DND-41 (cell line): ENCODE data around the gene SFXN5.

Experiments used
- ATAC-seq: fragments of 200-7000 bp; cut with Tn5 transposase; 3 replicates; pipeline ENCODE4 v1.9.1; 2021; ENCODE audit warnings: low read depth; ENCODE audit not compliant: insufficient read depth
- DNase-seq: peaks from one replicate; pipeline ENCODE4 v3.0.0-alpha.2; 2020
- H2AFZ ChIP-seq: 2 replicates; pipeline ENCODE4 v1.6.0; 2012; ENCODE audit warnings: low read depth, low read length
- H3K27ac ChIP-seq: 2 replicates; pipeline ENCODE4 v1.5.1; 2012; ENCODE audit warnings: low read length, inconsistent platforms
- H3K27me3 ChIP-seq: fragments of 200-600 bp; sonication (generic); 2 replicates; pipeline ENCODE4 v1.6.0; 2012; ENCODE audit warnings: low read length, mild to moderate bottlenecking, inconsistent platforms; ENCODE audit not compliant: insufficient read depth, poor library complexity
- H3K36me3 ChIP-seq: 2 replicates; pipeline ENCODE4 v1.5.1; 2012; ENCODE audit warnings: low read length, inconsistent platforms; ENCODE audit not compliant: insufficient read depth
- H3K4me1 ChIP-seq: 2 replicates; pipeline ENCODE4 v1.5.1; 2012; ENCODE audit warnings: mild to moderate bottlenecking, low read length; ENCODE audit not compliant: insufficient read depth
- H3K4me2 ChIP-seq: 2 replicates; pipeline ENCODE4 v1.6.0; 2012; ENCODE audit warnings: mild to moderate bottlenecking, moderate library complexity, low read length, inconsistent platforms; ENCODE audit not compliant: insufficient read depth
- H3K4me3 ChIP-seq, 2 experiments: fragments of 200-600 bp in 1 of 2; shearing (Covaris generic) in 1 of 2; 2 replicates each; pipeline ENCODE4 v1.5.1; 2012 to 2016; ENCODE audit warnings: inconsistent platforms in 2 of 2, low read length in 2 of 2, mild to moderate bottlenecking in 2 of 2, low read depth in 1 of 2, moderate library complexity in 1 of 2
- H3K79me2 ChIP-seq: 2 replicates; pipeline ENCODE4 v1.6.0; 2012; ENCODE audit warnings: low read length, inconsistent platforms; ENCODE audit not compliant: insufficient read depth
- H3K9ac ChIP-seq: 2 replicates; pipeline ENCODE4 v1.6.0; 2012; ENCODE audit warnings: low read depth, mild to moderate bottlenecking, inconsistent platforms, low read length, moderate library complexity
- H3K9me3 ChIP-seq: 2 replicates; pipeline ENCODE4 v1.5.1; 2012; ENCODE audit warnings: low read length, moderate library complexity, mild to moderate bottlenecking, inconsistent platforms; ENCODE audit not compliant: insufficient read depth, severe bottlenecking
- H4K20me1 ChIP-seq: 2 replicates; pipeline ENCODE4 v1.6.0; 2012; ENCODE audit warnings: low read length; ENCODE audit not compliant: insufficient read depth
- EZH2 ChIP-seq: IDR thresholded peaks from 3 replicates; pipeline ENCODE4 v1.6.1; 2012; ENCODE audit warnings: borderline replicate concordance, low read depth, mild to moderate bottlenecking, moderate library complexity, low read length, inconsistent platforms; ENCODE audit not compliant: severe bottlenecking
- TF ChIP-seq, protein P1 (sequence below): IDR thresholded peaks from 2 replicates; pipeline ENCODE4 v1.5.1; 2012; ENCODE audit warnings: borderline replicate concordance, low read length, moderate library complexity, mild to moderate bottlenecking; ENCODE audit not compliant: poor library complexity, severe bottlenecking; ENCODE audit errors: extremely low read depth

The SFXN5 gene

DNA sequence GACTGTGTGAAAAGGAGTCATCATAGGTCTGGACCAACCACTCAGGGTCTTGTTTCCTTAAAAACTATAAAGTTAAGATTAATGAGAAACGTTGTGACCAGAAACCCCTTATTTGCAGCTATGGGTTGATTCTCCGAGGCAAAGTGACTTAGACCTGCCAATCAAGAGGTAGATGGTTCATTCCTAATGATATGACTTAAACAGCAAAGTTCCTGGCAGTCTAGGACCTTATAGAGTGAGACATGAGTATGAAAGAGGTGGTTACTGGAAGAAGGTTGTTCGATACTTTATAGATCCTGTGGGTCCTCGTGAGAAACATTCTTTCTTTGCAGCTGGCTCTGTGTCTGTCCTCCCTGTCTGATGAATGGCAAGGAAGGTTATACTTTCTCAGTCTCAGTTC lies 8.0 kb downstream of the SFXN5 start:
- no peak overlapping the region for H2AFZ ChIP-seq
- no peaks in the 10 kb centered on the region for H4K20me1 ChIP-seq
- no peak for ATAC-seq
- no peak for DNase-seq
- TF ChIP-seq, protein P1, sequence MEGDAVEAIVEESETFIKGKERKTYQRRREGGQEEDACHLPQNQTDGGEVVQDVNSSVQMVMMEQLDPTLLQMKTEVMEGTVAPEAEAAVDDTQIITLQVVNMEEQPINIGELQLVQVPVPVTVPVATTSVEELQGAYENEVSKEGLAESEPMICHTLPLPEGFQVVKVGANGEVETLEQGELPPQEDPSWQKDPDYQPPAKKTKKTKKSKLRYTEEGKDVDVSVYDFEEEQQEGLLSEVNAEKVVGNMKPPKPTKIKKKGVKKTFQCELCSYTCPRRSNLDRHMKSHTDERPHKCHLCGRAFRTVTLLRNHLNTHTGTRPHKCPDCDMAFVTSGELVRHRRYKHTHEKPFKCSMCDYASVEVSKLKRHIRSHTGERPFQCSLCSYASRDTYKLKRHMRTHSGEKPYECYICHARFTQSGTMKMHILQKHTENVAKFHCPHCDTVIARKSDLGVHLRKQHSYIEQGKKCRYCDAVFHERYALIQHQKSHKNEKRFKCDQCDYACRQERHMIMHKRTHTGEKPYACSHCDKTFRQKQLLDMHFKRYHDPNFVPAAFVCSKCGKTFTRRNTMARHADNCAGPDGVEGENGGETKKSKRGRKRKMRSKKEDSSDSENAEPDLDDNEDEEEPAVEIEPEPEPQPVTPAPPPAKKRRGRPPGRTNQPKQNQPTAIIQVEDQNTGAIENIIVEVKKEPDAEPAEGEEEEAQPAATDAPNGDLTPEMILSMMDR, result no peak
- no peak for TF ChIP-seq EZH2
- no peaks in the 10 kb centered on the region for H3K36me3 ChIP-seq
- peaks cover 14% of the 10 kb centered on the region for H3K79me2 ChIP-seq
- H3K4me2 ChIP-seq, result no peak overlapping the region
- no peak overlapping the region for H3K9ac ChIP-seq
- no peak overlapping the region for H3K4me3 ChIP-seq
- H3K9me3 ChIP-seq, result peaks cover under 1% of the 10 kb centered on the region
- peaks cover under 1% of the 10 kb centered on the region; the same call in 1 of the 2 replicates for H3K4me1 ChIP-seq
- H3K27ac ChIP-seq, result no peak overlapping the region
- H3K27me3 ChIP-seq, result no peaks in the 10 kb centered on the region

DNA sequence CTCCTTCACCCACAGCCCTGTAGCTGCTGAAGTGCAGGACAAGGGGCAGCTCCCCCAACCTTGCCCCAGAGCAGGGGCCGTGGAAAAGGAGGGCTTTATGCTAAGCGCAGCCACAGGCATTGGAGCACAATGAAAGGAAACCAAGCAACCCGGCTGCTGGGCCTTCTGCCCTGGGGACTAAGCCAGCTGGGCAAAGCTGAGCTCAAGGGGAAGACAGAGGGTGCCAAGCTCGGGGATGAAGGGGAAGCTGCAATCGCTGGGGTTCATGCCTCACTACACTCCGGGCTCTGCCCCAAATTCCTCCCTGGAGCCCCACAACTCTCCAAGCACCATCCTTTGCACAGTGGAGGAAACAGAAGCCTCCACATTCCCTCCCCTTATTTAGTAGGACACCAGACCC lies 12.4 kb downstream of the SFXN5 start:
- no peak for DNase-seq
- Histone ChIP-seq H3K27ac (no peak overlapping the region), H3K27me3 (no peaks in the 10 kb centered on the region), H3K9me3 (peaks cover 15% of the 10 kb centered on the region), H3K9ac (no peak overlapping the region), H3K4me2 (no peak overlapping the region), H3K36me3 (peaks cover 19% of the 10 kb centered on the region), H2AFZ (no peak overlapping the region), H3K4me3 (no peak overlapping the region), H3K79me2 (no peaks in the 10 kb centered on the region; the same call in 1 of the 2 replicates), H4K20me1 (no peaks in the 10 kb centered on the region), H3K4me1 (no peaks in the 10 kb centered on the region)
- TF ChIP-seq EZH2, result no peak
- TF ChIP-seq, protein P1, result no peak
- no peak for ATAC-seq

DNA sequence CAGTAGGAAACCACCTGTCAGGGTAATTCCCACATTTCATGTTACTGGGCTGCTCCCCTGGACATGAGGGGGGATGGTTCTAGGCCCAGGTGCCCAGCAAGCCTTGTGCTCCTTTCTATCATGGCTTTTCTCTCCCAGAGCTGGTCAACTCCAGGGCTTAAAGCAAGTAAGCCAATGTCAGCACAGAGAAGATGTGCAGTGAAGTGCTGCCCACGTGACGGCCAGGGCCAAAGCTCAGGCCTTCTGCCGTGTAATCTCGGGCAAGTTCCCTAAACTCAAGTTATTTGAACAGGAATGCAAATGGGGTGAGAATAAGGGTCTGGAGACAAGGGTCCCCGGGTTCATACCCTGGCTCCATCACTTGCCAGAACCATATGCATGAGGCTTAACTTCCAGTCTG lies 16.5 kb downstream of the SFXN5 start:
- Histone ChIP-seq H3K9me3 (peaks cover 15% of the 10 kb centered on the region), H3K4me3 (no peak overlapping the region), H3K9ac (no peak overlapping the region), H3K4me1 (no peaks in the 10 kb centered on the region), H4K20me1 (no peaks in the 10 kb centered on the region), H3K27me3 (no peaks in the 10 kb centered on the region), H2AFZ (no peak overlapping the region), H3K79me2 (no peaks in the 10 kb centered on the region; the same call in 1 of the 2 replicates), H3K36me3 (peaks cover 19% of the 10 kb centered on the region), H3K27ac (no peak overlapping the region), H3K4me2 (no peak overlapping the region)
- TF ChIP-seq EZH2, result no peak
- TF ChIP-seq, protein P1, result no peak
- ATAC-seq, result no peak
- DNase-seq, result no peak
